ENCODE measurements around the gene GNG2. TPM values are rescaled to one million over a fixed set of nuclear protein-coding genes. Genes with fewer than 3 reads are reported as not detected.

GNG2 gene
- total RNA-seq, 1 experiment from 2014 or later = 9.3 TPM

DNA sequence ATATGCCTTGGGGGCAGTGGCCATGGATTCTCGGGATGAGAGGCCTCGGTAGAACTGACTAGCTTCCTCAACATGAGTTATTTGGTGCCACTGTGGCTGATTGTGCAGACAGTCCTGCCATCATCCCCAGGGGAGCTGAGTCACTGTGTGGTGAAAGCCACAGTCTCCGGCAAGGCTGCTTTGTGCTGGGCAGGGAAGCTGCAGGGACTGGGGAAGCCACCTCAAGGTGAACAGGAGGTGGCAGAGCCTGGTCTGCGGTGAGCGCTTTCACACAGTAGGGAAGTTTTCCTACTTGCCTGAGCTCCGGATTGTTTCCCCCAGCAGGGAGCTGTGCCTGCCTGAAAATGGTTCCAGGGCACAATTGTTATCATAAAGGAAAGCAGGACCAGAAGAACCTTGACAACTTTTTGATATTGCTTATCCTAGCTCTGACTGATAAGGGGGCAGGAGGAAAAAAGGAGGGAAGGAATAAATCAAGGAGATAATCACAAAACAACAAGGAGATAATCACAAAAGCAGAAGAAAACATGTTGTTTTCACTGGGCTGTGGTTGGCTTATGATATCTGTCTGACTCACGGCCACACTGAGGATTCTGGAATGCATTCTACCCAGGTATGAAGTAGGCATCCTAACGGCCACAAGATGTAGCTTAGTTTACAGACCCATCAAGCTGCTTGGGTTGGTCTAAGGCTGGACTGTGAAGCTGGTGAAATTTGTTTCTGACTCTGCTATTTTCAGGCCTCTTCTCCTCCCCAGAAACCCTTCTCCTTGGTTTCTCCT lies 32.2 kb upstream of the GNG2 start:
- ATAC-seq (peak; percentile 98), DNase-seq (peak; percentile 94)
- no TSS peak for BruUV-seq (replicated peaks)
- Histone ChIP-seq H3K9me2 (replicated peaks; ENCODE audit: low read length) (no peaks in the 10 kb centered on the region; the same call in 1 of the 2 replicates), H3K9me3 (ENCODE audit: low read length) (no peaks in the 10 kb centered on the region), H3K4me3 (ENCODE audit: low read length) (peak overlapping the region; percentile 54; the same call in 1 of the 2 replicates), H3K4me2 (ENCODE audit: low read length) (peak overlapping the region; percentile 85), H3F3A (ENCODE audit: low read length, unreplicated experiment) (peaks cover 9% of the 10 kb centered on the region), H3K9ac (ENCODE audit: low read length) (peak overlapping the region; percentile 57), H3K27me3 (ENCODE audit: low read length) (no peaks in the 10 kb centered on the region), H3K27ac (ENCODE audit: low read length) (peak overlapping the region; percentile 95), H3K4me1 (ENCODE audit: insufficient read depth, low read length) (peaks cover 31% of the 10 kb centered on the region), H4K20me1 (ENCODE audit: low read length) (no peaks in the 10 kb centered on the region), H3K79me2 (ENCODE audit: low read length) (no peaks in the 10 kb centered on the region), H2AFZ (ENCODE audit: low read length) (peak overlapping the region; percentile 61), H3K36me3 (ENCODE audit: low read depth, low read length) (no peaks in the 10 kb centered on the region)
- POLR2A ChIA-PET (ENCODE audit: unreplicated experiment) = interaction anchor here (0.6 to 1.0 kb wide), 2 partner anchors 41 to 281 kb away, joined by 3 to 14 read pairs; no protein-coding TSS in a partner anchor
- TF ChIP-seq, protein P1, sequence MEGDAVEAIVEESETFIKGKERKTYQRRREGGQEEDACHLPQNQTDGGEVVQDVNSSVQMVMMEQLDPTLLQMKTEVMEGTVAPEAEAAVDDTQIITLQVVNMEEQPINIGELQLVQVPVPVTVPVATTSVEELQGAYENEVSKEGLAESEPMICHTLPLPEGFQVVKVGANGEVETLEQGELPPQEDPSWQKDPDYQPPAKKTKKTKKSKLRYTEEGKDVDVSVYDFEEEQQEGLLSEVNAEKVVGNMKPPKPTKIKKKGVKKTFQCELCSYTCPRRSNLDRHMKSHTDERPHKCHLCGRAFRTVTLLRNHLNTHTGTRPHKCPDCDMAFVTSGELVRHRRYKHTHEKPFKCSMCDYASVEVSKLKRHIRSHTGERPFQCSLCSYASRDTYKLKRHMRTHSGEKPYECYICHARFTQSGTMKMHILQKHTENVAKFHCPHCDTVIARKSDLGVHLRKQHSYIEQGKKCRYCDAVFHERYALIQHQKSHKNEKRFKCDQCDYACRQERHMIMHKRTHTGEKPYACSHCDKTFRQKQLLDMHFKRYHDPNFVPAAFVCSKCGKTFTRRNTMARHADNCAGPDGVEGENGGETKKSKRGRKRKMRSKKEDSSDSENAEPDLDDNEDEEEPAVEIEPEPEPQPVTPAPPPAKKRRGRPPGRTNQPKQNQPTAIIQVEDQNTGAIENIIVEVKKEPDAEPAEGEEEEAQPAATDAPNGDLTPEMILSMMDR (conservative IDR thresholded peaks at IDR 0.05; ENCODE audit: low read depth, low read length) = peak; percentile 22; the same call in 1 of the 2 replicates
- TF ChIP-seq EZH2phosphoT487 (IDR thresholded peaks at IDR 0.05; ENCODE audit: borderline replicate concordance, low read length) = no peak
- intact Hi-C loops (cut with micrococcal nuclease) = loop anchor here (1.0 to 10.0 kb wide), 6 partner anchors 45 to 447 kb away; no protein-coding TSS in a partner anchor
- CTCF ChIA-PET = interaction anchor here (0.5 to 1.7 kb wide), 5 partner anchors 32 to 253 kb away, joined by 3 to 19 read pairs (median 6); partner anchors contain the start of gene GNG2

DNA sequence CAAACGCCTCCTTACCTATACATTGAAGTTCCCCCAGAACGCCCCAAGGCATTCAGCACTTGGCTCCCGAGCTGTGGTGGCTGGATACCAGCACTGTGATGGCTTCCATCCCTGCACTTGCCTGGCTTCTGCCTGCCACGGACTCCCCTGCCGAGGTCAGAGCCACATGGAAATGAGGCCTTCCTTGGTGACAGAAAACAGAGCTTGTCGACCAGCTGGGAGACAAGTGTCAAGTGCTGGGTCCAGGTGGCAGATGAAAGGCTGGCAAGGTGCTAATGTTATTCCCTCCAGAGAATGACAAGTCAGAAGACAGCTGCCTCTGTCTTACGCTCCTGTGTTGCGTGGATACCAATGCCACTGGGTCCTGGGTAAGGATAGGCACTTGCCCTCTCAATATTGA lies 26.2 kb upstream of the GNG2 start:
- no peaks in the 10 kb centered on the region for H3K79me2 ChIP-seq (ENCODE audit: low read length)
- no peak overlapping the region for H3K9ac ChIP-seq (ENCODE audit: low read length)
- intact Hi-C loops (cut with micrococcal nuclease) = no loop called here
- ATAC-seq (no peak), DNase-seq (no peak)
- no peak overlapping the region for H3K4me3 ChIP-seq (ENCODE audit: low read length)
- H3F3A ChIP-seq (ENCODE audit: low read length, unreplicated experiment) = no peaks in the 10 kb centered on the region
- no TSS peak for BruUV-seq (replicated peaks)
- POLR2A ChIA-PET (ENCODE audit: unreplicated experiment) = no interaction called here
- H3K9me2 ChIP-seq (replicated peaks; ENCODE audit: low read length) = no peaks in the 10 kb centered on the region; the same call in 1 of the 2 replicates
- CTCF ChIA-PET = interaction anchor here (0.6 kb wide), 1 partner anchor 181 kb away, joined by 4 read pairs; no protein-coding TSS in a partner anchor
- no peaks in the 10 kb centered on the region for H4K20me1 ChIP-seq (ENCODE audit: low read length)
- H3K4me1 ChIP-seq (ENCODE audit: insufficient read depth, low read length) = peaks cover 17% of the 10 kb centered on the region
- no peaks in the 10 kb centered on the region for H3K27me3 ChIP-seq (ENCODE audit: low read length)
- no peaks in the 10 kb centered on the region for H3K9me3 ChIP-seq (ENCODE audit: low read length)
- no peak overlapping the region for H3K27ac ChIP-seq (ENCODE audit: low read length)
- TF ChIP-seq EZH2 (IDR thresholded peaks at IDR 0.05; ENCODE audit: low read length, unreplicated experiment) (no peak), EZH2phosphoT487 (IDR thresholded peaks at IDR 0.05; ENCODE audit: borderline replicate concordance, low read length) (no peak)
- TF ChIP-seq, protein P1 (conservative IDR thresholded peaks at IDR 0.05; ENCODE audit: low read depth, low read length) = no peak
- no peak overlapping the region for H2AFZ ChIP-seq (ENCODE audit: low read length)
- H3K4me2 ChIP-seq (ENCODE audit: low read length) = no peak overlapping the region
- no peaks in the 10 kb centered on the region for H3K36me3 ChIP-seq (ENCODE audit: low read depth, low read length)

DNA sequence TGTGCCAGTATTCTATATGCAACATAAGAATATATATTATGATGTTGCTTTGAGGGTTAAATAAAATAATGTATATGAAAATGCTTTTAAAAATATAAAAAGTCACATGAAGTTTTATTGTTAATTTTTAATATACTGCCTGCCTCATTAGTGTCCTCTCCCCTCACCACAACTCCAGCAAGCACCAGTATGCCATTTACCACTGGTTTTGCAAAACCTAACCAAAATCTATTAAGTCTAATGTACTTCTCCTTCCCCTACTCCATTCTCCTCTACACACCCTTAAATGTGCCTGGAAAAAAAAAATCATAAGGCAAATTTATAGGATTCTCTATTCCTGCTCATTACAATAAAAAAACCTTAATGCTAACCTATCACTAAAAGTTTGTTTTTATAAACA lies 24.0 kb upstream of the GNG2 start:
- Histone ChIP-seq H3K27me3 (ENCODE audit: low read length) (no peaks in the 10 kb centered on the region), H3K27ac (ENCODE audit: low read length) (no peak overlapping the region), H3K9me2 (replicated peaks; ENCODE audit: low read length) (no peaks in the 10 kb centered on the region), H3K9ac (ENCODE audit: low read length) (no peak overlapping the region), H3K79me2 (ENCODE audit: low read length) (no peaks in the 10 kb centered on the region), H3F3A (ENCODE audit: low read length, unreplicated experiment) (no peaks in the 10 kb centered on the region), H3K36me3 (ENCODE audit: low read depth, low read length) (no peaks in the 10 kb centered on the region), H3K4me3 (ENCODE audit: low read length) (no peak overlapping the region), H4K20me1 (ENCODE audit: low read length) (no peaks in the 10 kb centered on the region), H3K4me1 (ENCODE audit: insufficient read depth, low read length) (peaks cover 14% of the 10 kb centered on the region), H3K9me3 (ENCODE audit: low read length) (no peaks in the 10 kb centered on the region), H2AFZ (ENCODE audit: low read length) (no peak overlapping the region), H3K4me2 (ENCODE audit: low read length) (no peak overlapping the region)
- ChIA-PET CTCF (no interaction called here), POLR2A (ENCODE audit: unreplicated experiment) (no interaction called here)
- no peak for ATAC-seq
- TF ChIP-seq, protein P1 (conservative IDR thresholded peaks at IDR 0.05; ENCODE audit: low read depth, low read length) = no peak
- TF ChIP-seq EZH2 (IDR thresholded peaks at IDR 0.05; ENCODE audit: low read length, unreplicated experiment) = no peak
- no peak for TF ChIP-seq EZH2phosphoT487 (IDR thresholded peaks at IDR 0.05; ENCODE audit: borderline replicate concordance, low read length)
- DNase-seq = no peak
- intact Hi-C loops (cut with micrococcal nuclease) = no loop called here
- no TSS peak for BruUV-seq (replicated peaks)
